ENCODE measurements around the gene HNRNPA0.

DNA sequence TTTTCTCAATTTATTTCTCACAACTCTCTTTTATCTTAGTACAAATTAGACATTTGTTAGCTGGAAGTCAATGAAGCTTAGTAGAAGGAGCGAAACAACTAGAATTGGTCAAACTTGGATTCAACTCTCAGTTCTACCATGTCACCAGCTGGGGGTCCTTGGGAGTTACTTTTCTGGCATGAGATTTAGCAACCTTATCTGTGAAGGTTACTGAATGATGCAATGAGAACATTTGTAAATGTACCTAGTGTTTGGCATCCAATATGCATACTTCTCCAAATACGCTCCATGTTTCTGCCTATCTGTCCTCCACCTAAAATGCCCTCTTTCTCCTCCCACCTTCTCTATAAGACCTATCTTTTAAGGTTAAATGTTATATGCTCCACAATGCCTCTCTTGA lies 6.3 kb downstream of the HNRNPA0 start:
- TF ChIP-seq EZH2 (IDR thresholded peaks at IDR 0.05; ENCODE audit: borderline replicate concordance, low read depth, low read length, severe bottlenecking) (no peak), POLR2A (IDR thresholded peaks at IDR 0.05; ENCODE audit: low read depth, low read length) (no peak), POLR2AphosphoS5 (IDR thresholded peaks at IDR 0.05; ENCODE audit: insufficient read depth, low read depth, low read length) (no peak), GATA2 (IDR thresholded peaks at IDR 0.05; ENCODE audit: insufficient read depth, insufficient read length, low read depth, low read length) (no peak), JUN (IDR thresholded peaks at IDR 0.05; ENCODE audit: borderline replicate concordance, insufficient read depth, insufficient read length, low read depth) (no peak)
- TF ChIP-seq, protein P1, sequence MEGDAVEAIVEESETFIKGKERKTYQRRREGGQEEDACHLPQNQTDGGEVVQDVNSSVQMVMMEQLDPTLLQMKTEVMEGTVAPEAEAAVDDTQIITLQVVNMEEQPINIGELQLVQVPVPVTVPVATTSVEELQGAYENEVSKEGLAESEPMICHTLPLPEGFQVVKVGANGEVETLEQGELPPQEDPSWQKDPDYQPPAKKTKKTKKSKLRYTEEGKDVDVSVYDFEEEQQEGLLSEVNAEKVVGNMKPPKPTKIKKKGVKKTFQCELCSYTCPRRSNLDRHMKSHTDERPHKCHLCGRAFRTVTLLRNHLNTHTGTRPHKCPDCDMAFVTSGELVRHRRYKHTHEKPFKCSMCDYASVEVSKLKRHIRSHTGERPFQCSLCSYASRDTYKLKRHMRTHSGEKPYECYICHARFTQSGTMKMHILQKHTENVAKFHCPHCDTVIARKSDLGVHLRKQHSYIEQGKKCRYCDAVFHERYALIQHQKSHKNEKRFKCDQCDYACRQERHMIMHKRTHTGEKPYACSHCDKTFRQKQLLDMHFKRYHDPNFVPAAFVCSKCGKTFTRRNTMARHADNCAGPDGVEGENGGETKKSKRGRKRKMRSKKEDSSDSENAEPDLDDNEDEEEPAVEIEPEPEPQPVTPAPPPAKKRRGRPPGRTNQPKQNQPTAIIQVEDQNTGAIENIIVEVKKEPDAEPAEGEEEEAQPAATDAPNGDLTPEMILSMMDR (IDR thresholded peaks at IDR 0.05; ENCODE audit: extremely low read depth in 1 of 2, insufficient read depth in 1 of 2, low read depth in 1 of 2, low read length in 2 of 2): no peak
